Activated naive CD8-positive, alpha-beta T cell (primary cell): ENCODE data around the gene CUEDC1.
"Not testable (repeated sequence)": the region's sequence is repeated elsewhere in the genome, so short reads cannot be mapped to it uniquely, and the experiment has no call there.

Experiments
- H3K27ac Mint-ChIP-seq: one replicate; pipeline ENCODE4 v1.8.0; 2021; ENCODE audit warnings: mixed read lengths
- H3K27me3 Mint-ChIP-seq: one replicate; pipeline ENCODE4 v1.8.0; 2021; ENCODE audit warnings: mixed read lengths
- H3K36me3 Mint-ChIP-seq: one replicate; pipeline ENCODE4 v1.8.0; 2021; ENCODE audit warnings: mixed read lengths
- H3K4me1 Mint-ChIP-seq: one replicate; pipeline ENCODE4 v1.8.0; 2021; ENCODE audit warnings: low read depth, mixed read lengths
- H3K4me3 Mint-ChIP-seq: one replicate; pipeline ENCODE4 v1.8.0; 2021; ENCODE audit warnings: mild to moderate bottlenecking, mixed read lengths
- H3K9me3 Mint-ChIP-seq: one replicate; pipeline ENCODE4 v1.8.0; 2021; ENCODE audit warnings: low read depth, mixed read lengths

The CUEDC1 gene

DNA sequence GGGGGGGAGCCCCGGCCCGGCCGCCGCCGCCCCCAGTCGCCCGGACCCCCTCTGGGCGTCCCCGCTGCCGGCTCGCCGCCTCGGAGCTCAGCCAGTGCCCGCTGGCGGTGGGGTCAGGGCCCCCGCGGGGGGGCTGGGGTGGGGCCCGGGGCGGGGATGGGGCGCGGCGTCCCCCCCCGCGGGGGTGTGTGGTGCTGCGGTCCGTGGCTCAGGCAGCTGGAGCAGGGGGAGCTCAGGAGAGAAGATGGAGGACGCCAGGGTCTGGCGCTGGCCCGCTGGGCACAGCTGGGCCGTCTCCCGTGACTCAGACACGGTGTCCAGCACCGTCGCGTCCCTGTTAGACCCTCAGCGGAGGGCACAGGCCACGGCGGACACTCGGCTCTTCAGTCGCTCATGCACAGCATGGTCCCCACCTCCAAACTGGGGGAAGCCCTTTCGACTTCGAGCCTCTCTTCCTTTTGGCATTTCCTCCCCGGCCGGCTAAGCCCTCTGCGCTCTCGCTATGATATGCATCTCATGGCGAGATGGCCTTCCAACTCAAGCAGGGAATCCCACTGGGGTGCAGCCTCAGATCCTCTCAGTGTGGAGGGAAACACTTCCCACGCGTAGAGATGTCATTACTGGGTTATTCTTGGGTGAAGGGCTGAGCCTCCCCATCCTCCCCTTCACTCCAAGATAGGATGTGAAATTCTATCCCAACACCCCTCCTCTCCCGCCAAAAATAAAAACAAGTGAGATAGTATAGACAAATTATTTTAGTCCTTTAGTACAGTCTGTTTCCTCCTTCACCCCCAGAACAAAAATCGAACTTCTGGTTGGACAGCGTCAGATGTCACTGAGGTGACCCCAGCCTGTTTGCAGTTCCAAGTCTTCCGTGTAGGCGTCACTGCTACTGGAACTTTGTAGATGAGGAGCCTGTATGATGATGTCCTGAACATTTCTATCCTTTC is 33.4 kb upstream of the CUEDC1 start:
- Mint-ChIP-seq H3K27ac (peak overlapping the region; percentile 88), H3K4me3 (peak overlapping the region; percentile 87), H3K27me3 (no peaks in the 10 kb centered on the region), H3K4me1 (peaks cover 55% of the 10 kb centered on the region), H3K36me3 (no peaks in the 10 kb centered on the region), H3K9me3 (no peaks in the 10 kb centered on the region)

DNA sequence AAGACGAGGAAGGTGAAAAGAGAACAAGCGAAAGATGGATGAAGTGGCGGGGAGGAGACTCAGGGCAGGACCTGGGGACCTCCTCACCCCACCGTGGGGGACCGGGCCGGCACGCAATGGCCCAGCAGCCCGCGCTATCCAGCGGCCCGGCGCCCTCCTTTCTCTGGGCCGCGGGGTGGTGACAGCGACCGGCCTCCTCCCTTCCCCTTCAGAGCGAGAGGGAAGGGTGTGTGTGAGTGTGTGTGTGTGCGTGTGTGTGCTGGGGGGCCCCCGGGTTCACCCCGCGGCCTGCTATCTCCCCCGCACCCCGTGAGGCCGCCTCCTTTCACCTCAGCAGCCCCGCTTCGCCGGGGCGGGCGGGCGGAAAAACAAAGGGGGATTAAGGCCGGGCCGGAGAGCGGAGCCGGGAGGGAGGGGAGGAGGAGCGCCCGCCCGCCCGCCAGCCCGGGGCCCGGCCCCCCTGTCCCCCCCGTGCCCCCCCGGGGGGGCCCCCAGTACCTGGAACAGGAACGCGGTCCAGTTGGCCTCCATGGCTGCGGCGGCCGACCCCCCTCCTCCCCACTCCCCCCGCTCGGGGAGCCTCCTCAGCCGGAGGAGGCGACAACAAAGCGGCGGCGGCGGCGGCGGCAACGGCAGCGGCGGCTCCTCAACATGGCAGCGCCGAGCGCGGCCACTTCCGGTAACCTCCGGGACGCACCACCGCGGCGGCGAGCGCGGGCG is 32.5 kb upstream of the CUEDC1 start, which contains the start of gene VEZF1:
Gene VEZF1, minus strand, starts transcription at position 674 of the 720 bp plus-strand sequence. Its CDS starts 143 bp downstream, at position 531.
- Mint-ChIP-seq H3K4me3 (peak within 1 kb of the TSS; percentile 93), H3K27me3 (no peaks in the 10 kb centered on the region), H3K9me3 (no peaks in the 10 kb centered on the region), H3K4me1 (peaks cover 59% of the 10 kb centered on the region), H3K27ac (peak within 1 kb of the TSS; percentile 88), H3K36me3 (no peaks in the 10 kb centered on the region)

DNA sequence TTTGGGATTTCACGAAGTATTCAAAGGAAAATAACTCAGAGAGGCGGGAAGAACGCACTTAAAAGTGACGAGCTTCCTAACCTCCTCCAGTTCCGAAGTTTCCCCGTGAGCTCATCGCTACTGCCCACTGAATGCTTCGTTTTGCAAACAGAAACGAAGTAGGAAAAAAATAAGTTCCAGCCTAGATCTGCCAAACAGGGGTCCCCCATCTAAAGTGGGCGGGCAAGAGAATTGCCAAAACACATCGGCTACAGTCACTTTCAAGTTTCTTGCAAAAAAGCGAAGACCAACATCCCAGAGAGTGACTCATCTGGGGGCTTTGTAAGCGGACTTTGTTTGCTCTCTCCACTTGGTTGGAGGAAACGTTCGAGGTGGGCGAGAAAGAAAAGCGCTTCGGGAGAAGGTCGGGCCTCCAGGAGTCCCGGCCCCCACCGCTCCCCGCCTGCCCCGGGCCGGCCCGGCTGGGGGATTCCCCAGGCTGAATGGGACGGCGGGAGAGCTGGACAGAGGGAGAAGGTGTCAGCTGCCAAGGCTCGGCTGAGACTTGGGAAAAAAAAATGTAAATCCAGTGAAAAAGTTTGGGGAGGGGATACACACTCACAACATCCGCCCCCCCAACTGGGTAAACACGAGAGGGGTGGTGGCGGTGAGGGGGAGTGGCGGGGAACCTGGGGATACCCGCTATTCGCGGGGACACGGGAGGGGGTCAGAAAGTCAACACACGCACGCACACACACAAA is 31.8 kb upstream of the CUEDC1 start:
- Mint-ChIP-seq H3K9me3 (no peaks in the 10 kb centered on the region), H3K27me3 (no peaks in the 10 kb centered on the region), H3K4me1 (peaks cover 64% of the 10 kb centered on the region), H3K4me3 (peak overlapping the region; percentile 93), H3K36me3 (no peaks in the 10 kb centered on the region), H3K27ac (peak overlapping the region; percentile 88)

DNA sequence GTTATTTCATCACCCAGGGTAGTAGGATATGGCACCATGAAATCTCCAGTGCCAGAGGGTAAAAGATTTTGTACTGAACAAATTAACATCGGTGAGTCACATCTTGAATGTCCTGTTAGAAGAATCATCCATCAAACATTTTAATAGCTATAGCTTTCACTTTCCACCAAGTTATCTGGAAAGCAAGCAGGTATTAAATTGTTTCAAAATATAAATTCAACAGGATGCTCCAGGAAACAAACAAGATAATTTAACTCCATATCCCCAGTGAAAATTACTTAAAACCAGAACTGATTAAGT is 30.4 kb upstream of the CUEDC1 start:
- peak overlapping the region; percentile 69 for H3K4me3 Mint-ChIP-seq
- no peaks in the 10 kb centered on the region for H3K9me3 Mint-ChIP-seq
- H3K27ac Mint-ChIP-seq = peak overlapping the region; percentile 73
- H3K4me1 Mint-ChIP-seq = peaks cover 68% of the 10 kb centered on the region
- no peaks in the 10 kb centered on the region for H3K27me3 Mint-ChIP-seq
- no peaks in the 10 kb centered on the region for H3K36me3 Mint-ChIP-seq

DNA sequence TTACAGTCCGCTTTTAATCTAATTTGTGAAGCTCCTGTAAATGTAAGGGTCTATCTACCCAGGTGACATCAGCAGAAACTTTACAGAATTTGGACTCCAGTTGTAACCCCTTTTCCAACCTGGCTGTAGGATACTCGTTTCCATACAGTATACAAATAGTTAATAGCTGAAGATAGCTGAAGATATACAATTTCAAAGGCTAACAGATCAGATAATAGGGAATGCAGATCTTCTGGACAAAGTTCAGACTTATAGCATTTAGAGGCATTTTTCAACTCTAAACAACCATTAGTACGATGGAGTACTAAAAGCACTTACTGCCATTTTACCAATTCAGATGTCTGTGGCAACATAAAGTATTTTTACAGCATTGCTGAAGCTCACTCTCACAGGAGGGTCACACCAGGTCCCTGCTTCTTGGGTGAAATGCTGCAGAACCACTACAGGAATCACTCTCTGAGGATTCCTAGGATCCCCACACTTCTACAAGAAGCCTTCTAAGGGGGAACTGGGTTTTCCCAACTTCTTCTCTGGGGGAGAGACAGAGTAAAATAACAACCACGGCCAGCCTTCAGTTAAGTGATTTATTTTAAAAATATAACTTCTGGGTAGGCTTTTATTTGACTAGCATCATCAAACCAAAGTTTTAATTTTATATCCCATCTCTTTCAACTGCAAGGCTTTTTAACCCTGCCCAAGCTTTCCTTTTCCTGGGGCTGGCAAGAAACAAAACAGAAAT is 29.9 kb upstream of the CUEDC1 start:
- H3K4me1 Mint-ChIP-seq = peaks cover 72% of the 10 kb centered on the region
- no peaks in the 10 kb centered on the region for H3K9me3 Mint-ChIP-seq
- H3K27ac Mint-ChIP-seq = peak overlapping the region; percentile 73
- no peaks in the 10 kb centered on the region for H3K36me3 Mint-ChIP-seq
- H3K27me3 Mint-ChIP-seq = no peaks in the 10 kb centered on the region
- H3K4me3 Mint-ChIP-seq = peak overlapping the region; percentile 69

DNA sequence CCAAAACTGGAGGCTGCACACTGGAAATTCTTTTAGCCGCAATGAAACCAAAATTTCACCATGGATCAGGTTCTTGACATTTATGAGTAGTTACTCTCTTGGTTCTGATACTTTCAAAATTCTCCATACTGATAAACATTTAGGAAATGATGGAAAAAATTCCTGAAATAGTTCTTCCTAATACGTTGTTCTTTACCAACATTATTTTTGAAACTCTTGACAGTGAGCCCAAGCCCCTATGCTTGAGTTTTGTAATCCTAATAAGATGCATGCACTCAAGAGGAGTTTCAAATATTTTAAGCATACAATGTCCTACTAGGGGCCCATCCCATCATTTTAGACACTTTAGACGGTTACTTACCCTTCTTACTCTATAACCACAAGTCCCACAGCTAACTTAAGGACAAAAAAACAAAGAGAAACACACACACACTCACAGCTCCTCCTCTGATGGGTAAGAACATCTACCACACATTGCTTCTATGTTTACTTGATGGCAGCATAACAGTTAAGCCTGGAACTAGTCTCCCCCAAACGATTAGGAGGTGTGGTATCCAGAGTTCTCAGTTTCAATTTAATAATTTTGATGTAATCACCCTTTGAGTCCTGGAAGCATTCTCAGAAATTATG is 29.2 kb upstream of the CUEDC1 start:
- peak overlapping the region; percentile 4 for H3K27ac Mint-ChIP-seq
- H3K9me3 Mint-ChIP-seq = no peaks in the 10 kb centered on the region
- H3K27me3 Mint-ChIP-seq = no peaks in the 10 kb centered on the region
- H3K4me1 Mint-ChIP-seq = peaks cover 70% of the 10 kb centered on the region
- peak overlapping the region; percentile 55 for H3K4me3 Mint-ChIP-seq
- no peaks in the 10 kb centered on the region for H3K36me3 Mint-ChIP-seq

DNA sequence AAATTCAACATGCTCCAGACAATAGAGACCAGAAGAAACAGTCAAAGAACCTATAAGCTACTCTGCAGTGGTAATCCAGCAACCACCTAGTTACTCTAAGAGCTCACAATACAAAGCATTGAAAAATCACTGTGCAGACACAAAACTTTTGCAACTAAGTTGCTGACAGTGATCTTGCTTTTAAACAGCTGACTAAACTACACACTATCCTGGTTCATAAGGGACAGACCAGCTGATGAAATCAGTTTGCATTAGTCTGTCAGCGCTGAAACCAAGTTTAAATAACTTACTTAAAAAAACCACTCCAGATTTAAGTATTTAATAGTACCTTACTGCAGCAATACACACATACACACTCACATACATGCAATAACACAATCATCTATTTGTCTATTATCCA is 28.2 kb upstream of the CUEDC1 start:
- H3K27ac Mint-ChIP-seq = peak overlapping the region; percentile 4
- peak overlapping the region; percentile 2 for H3K4me3 Mint-ChIP-seq
- peaks cover 67% of the 10 kb centered on the region for H3K4me1 Mint-ChIP-seq
- peaks cover 3% of the 10 kb centered on the region for H3K36me3 Mint-ChIP-seq
- H3K27me3 Mint-ChIP-seq = no peaks in the 10 kb centered on the region
- H3K9me3 Mint-ChIP-seq = no peaks in the 10 kb centered on the region

DNA sequence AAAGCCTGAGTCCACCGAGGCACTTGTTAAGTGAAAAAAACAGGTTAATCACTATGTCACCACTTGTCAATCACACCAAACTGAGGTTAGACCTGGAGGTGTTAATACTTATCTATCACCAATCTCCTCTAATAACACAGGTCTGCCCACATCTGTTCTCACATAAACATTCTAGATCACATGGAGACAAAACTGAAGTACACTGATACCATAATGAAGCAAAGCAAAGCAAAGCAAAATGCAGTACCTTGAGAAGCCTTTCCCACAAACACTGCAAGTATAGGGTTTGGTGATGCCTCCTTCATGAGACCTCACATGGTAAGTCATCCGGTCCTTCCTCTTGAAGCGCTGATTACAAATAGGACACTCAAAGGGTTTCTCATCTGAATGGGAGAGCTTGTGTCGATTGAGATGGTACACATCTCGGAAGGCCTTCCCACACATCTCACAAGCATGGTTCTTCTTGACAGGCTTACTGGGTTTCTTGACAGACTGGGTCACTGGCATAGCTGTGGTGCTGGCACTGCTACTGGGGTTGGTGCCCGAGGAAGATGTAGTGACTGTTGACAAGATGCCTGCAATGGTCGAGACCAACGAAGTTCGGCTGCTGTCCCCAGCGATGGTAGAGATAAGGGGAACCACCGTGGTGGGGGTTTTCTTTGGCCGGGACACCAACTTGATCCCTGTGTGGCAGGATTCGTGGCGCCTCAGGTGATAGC is 27.4 kb upstream of the CUEDC1 start:
- H3K9me3 Mint-ChIP-seq = no peaks in the 10 kb centered on the region
- peak overlapping the region; percentile 4 for H3K4me3 Mint-ChIP-seq
- H3K27me3 Mint-ChIP-seq = no peaks in the 10 kb centered on the region
- peaks cover 7% of the 10 kb centered on the region for H3K36me3 Mint-ChIP-seq
- H3K4me1 Mint-ChIP-seq = peaks cover 70% of the 10 kb centered on the region
- peak overlapping the region; percentile 2 for H3K27ac Mint-ChIP-seq

DNA sequence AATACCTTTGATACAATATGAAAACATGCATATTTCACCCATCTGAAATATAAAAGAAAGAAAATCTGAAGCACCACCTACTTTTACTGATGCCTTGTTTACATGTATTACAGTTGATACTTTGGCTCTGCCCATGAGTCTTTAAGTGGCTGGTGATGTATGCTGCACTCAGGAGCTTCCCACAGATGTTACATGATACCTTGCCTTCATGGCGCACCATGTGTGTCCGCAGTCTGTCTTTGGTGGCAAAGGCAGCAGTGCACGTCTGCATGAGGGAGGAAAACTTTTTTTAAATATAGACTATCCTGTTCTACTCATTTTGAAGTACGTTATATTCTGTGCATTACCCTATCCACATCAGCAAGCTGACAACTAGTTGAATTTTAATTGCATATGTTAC is 25.3 kb upstream of the CUEDC1 start:
- Mint-ChIP-seq H3K4me3 (no peak overlapping the region), H3K4me1 (peaks cover 59% of the 10 kb centered on the region), H3K27ac (no peak overlapping the region), H3K36me3 (peaks cover 7% of the 10 kb centered on the region), H3K27me3 (no peaks in the 10 kb centered on the region), H3K9me3 (no peaks in the 10 kb centered on the region)

DNA sequence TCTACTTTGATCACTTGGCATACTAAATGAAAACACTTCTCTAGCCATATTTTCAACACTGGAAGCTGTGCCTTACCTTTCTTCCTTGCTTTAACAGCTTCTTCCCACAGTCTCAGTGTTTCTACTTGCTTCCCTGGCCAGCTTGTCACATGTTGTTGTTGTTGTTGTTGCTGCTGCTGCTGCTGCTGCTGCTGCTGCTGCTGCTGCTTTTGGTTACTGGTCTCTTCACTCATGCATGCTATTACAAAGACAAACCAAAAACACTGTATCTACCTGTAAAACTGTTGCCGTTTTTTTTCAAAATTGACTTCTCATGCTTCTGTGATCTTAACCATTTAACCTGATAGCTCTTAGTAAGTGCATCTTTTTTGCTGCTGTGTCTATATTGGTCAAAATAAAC is 23.9 kb upstream of the CUEDC1 start:
- H3K4me1 Mint-ChIP-seq = peaks cover 44% of the 10 kb centered on the region
- peak overlapping the region; percentile 81 for H3K27ac Mint-ChIP-seq
- H3K27me3 Mint-ChIP-seq = no peaks in the 10 kb centered on the region
- no peaks in the 10 kb centered on the region for H3K9me3 Mint-ChIP-seq
- peaks cover 7% of the 10 kb centered on the region for H3K36me3 Mint-ChIP-seq
- no peak overlapping the region for H3K4me3 Mint-ChIP-seq

DNA sequence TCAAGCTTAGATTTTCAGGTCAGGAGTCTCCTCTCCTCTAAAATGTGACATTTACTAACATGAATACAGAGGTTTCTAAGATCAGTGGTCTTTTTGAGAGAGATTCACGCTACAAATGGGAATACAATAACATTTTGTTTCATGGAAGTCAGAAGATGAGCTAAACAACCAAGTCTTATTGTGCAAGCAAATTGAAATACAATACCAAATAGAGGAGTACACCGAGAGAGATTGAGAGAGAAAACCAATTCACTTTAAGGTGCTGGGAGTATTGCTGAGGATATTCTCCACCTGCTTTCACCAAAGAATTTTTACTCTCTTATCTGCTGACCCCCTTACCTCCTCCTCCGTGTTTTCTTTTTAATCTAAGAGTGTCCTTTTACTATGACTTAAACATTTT is 21.4 kb upstream of the CUEDC1 start:
- Mint-ChIP-seq H3K27me3 (no peaks in the 10 kb centered on the region), H3K4me1 (peaks cover 20% of the 10 kb centered on the region), H3K36me3 (peaks cover 7% of the 10 kb centered on the region), H3K9me3 (no peaks in the 10 kb centered on the region), H3K27ac (no peak overlapping the region), H3K4me3 (no peak overlapping the region)

DNA sequence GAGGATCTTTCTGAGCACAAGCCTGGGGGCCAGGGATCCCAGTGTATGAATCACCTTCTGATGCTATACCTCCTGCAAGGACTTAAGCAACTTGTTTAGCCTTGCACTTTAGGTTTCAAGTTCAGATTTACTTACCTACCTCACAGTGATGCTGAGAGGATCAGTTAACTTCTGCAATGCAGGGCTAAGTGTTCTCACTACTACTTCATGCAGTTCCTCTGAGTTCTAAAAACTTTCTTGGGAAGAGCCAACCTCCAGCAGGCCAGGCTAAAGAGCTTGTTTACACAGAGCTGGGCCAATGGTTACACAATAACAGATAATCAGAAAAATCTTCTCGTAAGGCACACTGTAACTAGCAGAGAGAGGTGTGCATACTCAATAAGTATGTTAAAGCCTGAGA is 19.8 kb upstream of the CUEDC1 start:
- Mint-ChIP-seq H3K4me1 (peaks cover 8% of the 10 kb centered on the region), H3K4me3 (no peak overlapping the region), H3K27ac (no peak overlapping the region), H3K9me3 (no peaks in the 10 kb centered on the region), H3K36me3 (peaks cover 7% of the 10 kb centered on the region), H3K27me3 (no peaks in the 10 kb centered on the region)

DNA sequence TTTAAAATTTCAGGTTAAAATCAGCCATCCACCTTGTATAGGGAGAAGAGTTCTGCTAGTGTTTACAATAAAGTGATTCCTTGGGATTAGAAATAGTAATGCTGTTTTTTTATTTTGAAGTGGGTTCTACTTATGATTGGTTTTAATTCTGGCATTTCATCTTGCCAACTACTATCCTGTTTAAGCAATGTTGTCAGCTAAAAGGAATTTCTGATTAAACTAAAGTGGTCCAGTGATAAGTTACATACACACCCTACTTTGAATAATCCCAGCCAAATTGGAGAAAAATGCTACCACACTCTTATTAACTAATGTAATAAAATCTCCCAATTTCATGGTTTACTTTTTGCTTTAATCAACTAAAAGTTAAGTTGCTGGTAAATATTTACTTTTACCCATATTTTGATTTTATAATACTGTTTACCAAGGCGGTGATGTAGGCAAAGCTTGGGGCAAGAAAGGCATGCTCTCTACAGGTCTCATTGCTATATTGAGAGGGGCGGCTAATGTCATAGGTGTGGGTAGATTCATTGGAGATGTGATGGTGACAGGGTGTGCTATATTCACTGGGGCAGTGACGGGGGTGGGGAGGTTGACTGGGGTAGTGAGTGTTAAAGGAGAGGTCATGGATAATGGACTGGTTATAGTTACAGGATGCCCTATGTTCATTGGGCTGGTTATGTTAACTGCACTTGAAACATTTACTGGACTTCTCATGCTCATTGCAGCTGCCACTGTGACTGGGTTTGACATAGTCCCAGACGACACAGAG is 19.0 kb upstream of the CUEDC1 start:
- H3K27ac Mint-ChIP-seq, H3K27me3 Mint-ChIP-seq, H3K9me3 Mint-ChIP-seq, H3K36me3 Mint-ChIP-seq, H3K4me1 Mint-ChIP-seq, H3K4me3 Mint-ChIP-seq: not testable (repeated sequence)
